ENCODE measurements around the gene NUDT13. TPM values are rescaled to one million over a fixed set of nuclear protein-coding genes. Genes with fewer than 3 reads are reported as not detected.
"Not testable (repeated sequence)": the region's sequence is repeated elsewhere in the genome, so short reads cannot be mapped to it uniquely, and the experiment has no call there.

Gene NUDT13
- total and polyA plus RNA-seq, 5 experiments from 2014 or later, result 1.0 to 3.4 (median 1.7) TPM

- Mint-ChIP-seq H3K36me3 (peaks cover 11 to 87% (median 29%) of the 10 kb centered on the region in 3 donors), H3K27ac (peak overlapping the region in 2 of 10 donors; percentile 4 to 13)
- POLR2A ChIA-PET, ATAC-seq, H3K27me3 Mint-ChIP-seq, DNase-seq, H3K4me1 Mint-ChIP-seq, H3K9me3 Mint-ChIP-seq, H3K4me3 Mint-ChIP-seq: not testable (repeated sequence)
These were observed 40.6 kb downstream of the NUDT13 start for GRCh38 chr10:73150633-73151413.

DNA sequence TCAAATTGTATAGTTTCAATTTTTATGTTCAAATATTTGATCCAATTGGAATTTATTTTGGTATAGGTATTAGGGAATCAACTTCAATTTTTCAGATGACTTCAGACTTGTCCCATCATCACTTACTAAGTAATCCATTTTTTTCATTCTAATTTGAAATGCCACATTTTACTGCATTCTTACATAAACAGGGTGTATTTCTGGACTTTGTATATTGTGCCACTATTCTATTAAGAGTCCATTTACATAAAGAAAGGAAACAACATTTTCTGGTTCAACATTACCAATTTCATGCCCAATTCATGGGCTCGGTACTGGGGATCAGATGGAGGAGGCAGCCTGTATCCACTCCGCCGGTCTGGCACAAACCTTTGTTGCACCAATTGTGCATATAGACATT lies 41.8 kb downstream of the NUDT13 start:
- POLR2A ChIA-PET, result no interaction called here
- ATAC-seq, result no peak
- Mint-ChIP-seq H3K4me3 (no peak overlapping the region), H3K27me3 (no peaks in the 10 kb centered on the region), H3K27ac (peak overlapping the region in 1 of 10 donors; percentile 18), H3K9me3 (no peaks in the 10 kb centered on the region), H3K36me3 (peaks cover 11 to 88% (median 35%) of the 10 kb centered on the region in 3 donors), H3K4me1 (peaks cover 0 to 8% (median 2%) of the 10 kb centered on the region in 4 donors)
- DNase-seq, result no peak

GRCh38 chr10:73156054-73156453 lies 45.8 kb downstream of the NUDT13 start:
- no peaks in the 10 kb centered on the region for H3K9me3 Mint-ChIP-seq
- H3K4me1 Mint-ChIP-seq, result peaks cover 8 to 16% (median 10%) of the 10 kb centered on the region in 4 donors
- no peak overlapping the region for H3K4me3 Mint-ChIP-seq
- ATAC-seq (no peak), DNase-seq (no peak)
- no peaks in the 10 kb centered on the region for H3K27me3 Mint-ChIP-seq
- peaks cover 4 to 73% (median 25%) of the 10 kb centered on the region in 3 donors for H3K36me3 Mint-ChIP-seq
- H3K27ac Mint-ChIP-seq, result no peak overlapping the region
- POLR2A ChIA-PET, result no interaction called here

DNA sequence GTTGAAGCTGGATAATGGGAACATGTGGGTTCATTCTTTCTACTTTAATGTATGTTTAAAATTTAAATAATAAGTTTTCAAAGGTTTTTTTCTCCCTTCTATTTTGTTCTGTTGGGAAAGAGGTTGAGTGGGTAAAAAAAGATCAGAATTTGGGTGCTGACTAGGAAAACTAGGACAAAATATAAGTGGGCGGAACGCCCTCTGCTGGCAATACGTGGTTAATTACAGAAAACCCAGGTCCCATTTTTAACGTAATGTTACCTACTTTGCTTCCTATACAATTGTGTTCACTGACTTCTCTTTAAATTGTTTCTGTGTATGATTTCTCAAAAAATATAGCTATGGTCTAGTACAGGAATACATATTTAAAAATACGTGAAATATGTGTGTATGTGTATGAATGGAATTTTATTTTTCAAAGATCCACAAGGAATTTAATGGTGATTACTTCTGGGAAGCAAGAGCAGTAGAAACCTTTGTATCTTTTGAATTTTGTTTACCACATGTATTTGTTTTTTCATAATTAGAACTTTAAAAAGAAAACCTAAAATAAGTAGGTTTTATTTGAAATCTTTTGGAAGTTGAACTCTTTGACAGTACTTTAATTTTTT lies 48.9 kb downstream of the NUDT13 start:
- Mint-ChIP-seq H3K4me1 (peaks cover 22 to 40% (median 38%) of the 10 kb centered on the region in 4 donors), H3K4me3 (no peak overlapping the region), H3K36me3 (peaks cover 0 to 69% (median 14%) of the 10 kb centered on the region in 3 donors), H3K27me3 (no peaks in the 10 kb centered on the region), H3K9me3 (no peaks in the 10 kb centered on the region), H3K27ac (peak overlapping the region in 6 of 10 donors; percentile 14 to 72 (median 51))
- DNase-seq (peak; percentile 23 to 78 (median 55)), ATAC-seq (peak; percentile 71 to 73)
- POLR2A ChIA-PET, result interaction anchor here (1.1 to 1.6 kb wide), 2 partner anchors 62 to 63 kb away, joined by 3 to 5 read pairs; partner anchors contain the start of gene P4HA1

DNA sequence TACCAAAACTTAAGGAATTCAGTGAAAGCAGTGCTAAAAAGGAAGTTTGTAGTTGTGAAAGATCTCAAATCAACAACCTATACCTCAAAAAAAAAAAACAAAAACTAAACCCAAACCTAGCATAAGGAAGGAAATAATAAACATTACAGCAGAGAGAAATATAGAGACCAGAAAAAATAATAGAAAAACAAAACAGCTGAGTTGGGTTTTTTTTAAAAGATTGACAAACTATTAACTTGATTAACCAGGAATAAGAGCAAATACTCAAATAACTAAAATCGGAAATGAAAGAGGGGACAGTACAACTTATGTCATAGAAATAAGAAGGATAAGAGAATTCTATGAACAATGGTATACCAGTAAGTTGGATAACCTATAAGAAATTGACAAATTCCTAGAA lies 50.8 kb downstream of the NUDT13 start:
- DNase-seq (no peak), ATAC-seq (no peak)
- Mint-ChIP-seq H3K4me1 (peaks cover 28 to 51% (median 48%) of the 10 kb centered on the region in 4 donors), H3K27ac (peak overlapping the region in 4 of 10 donors; percentile 19 to 73 (median 46)), H3K4me3 (peak overlapping the region in 1 of 10 donors; percentile 3), H3K36me3 (peaks cover 0 to 61% (median 5%) of the 10 kb centered on the region in 3 donors), H3K9me3 (no peaks in the 10 kb centered on the region), H3K27me3 (no peaks in the 10 kb centered on the region)
- POLR2A ChIA-PET, result no interaction called here

DNA sequence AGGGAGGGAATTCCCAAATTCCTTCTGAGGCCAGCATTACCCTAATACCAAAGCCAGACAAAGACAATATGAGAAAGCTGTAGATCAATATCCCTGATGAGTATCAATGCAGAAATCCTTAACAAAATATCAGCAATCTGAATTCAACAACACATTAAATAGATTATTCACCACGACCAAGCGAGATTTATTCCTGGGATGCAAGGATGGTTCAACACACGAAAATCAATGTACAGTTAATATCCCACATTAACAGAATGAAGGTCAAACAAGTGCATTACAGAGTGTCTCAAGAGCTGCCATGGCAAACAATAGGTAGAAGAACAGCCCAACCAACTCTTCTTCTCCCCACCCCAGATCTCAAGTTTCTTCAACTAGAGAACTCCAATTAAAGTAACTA lies 51.4 kb downstream of the NUDT13 start:
- Mint-ChIP-seq H3K27ac (peak overlapping the region in 5 of 10 donors; percentile 14 to 67 (median 53)), H3K9me3 (no peaks in the 10 kb centered on the region), H3K27me3 (no peaks in the 10 kb centered on the region), H3K4me3 (peak overlapping the region in 5 of 10 donors; percentile 8 to 27 (median 18)), H3K4me1 (peaks cover 33 to 57% (median 54%) of the 10 kb centered on the region in 4 donors), H3K36me3 (peaks cover 0 to 58% (median under 1%) of the 10 kb centered on the region in 3 donors)
- ATAC-seq (no peak), DNase-seq (no peak)
- POLR2A ChIA-PET, result no interaction called here

- H3K4me3 Mint-ChIP-seq, result peak overlapping the region in 4 of 10 donors; percentile 23 to 69 (median 33)
These were observed 52.8 kb downstream of the NUDT13 start for GRCh38 chr10:73163096-73163495.

GRCh38 chr10:73166972-73167371 lies 56.7 kb downstream of the NUDT13 start:
- peaks cover 0 to 26% (median 0%) of the 10 kb centered on the region in 3 donors for H3K36me3 Mint-ChIP-seq
- H3K4me1 Mint-ChIP-seq, result peaks cover 30 to 58% (median 55%) of the 10 kb centered on the region in 4 donors
- POLR2A ChIA-PET, result interaction anchor here (0.6 to 1.0 kb wide), 2 partner anchors 24 to 56 kb away, joined by 3 to 7 read pairs; partner anchors contain the start of gene NUDT13
- peak overlapping the region; percentile 97 to 100 (median 100) for H3K4me3 Mint-ChIP-seq
- H3K9me3 Mint-ChIP-seq, result no peaks in the 10 kb centered on the region
- ATAC-seq (no peak), DNase-seq (no peak)
- H3K27me3 Mint-ChIP-seq, result no peaks in the 10 kb centered on the region
- peak overlapping the region; percentile 97 to 100 (median 100) for H3K27ac Mint-ChIP-seq

More at GRCh38 chr10:73163096-73163495, 52.8 kb downstream of the NUDT13 start:
- no peaks in the 10 kb centered on the region for H3K27me3 Mint-ChIP-seq
- H3K27ac Mint-ChIP-seq, result peak overlapping the region in 3 of 10 donors; percentile 15 to 65 (median 47)
- peaks cover 0 to 48% (median 0%) of the 10 kb centered on the region in 3 donors for H3K36me3 Mint-ChIP-seq
- POLR2A ChIA-PET, result interaction anchor here (0.5 kb wide), 1 partner anchor 879 kb away, joined by 4 read pairs; no protein-coding TSS in a partner anchor
- DNase-seq (no peak), ATAC-seq (no peak)
- H3K4me1 Mint-ChIP-seq, result peaks cover 42 to 70% (median 68%) of the 10 kb centered on the region in 4 donors
- H3K9me3 Mint-ChIP-seq, result no peaks in the 10 kb centered on the region

GRCh38 chr10:73167458-73167782 lies 57.2 kb downstream of the NUDT13 start:
- H3K4me1 Mint-ChIP-seq, result peaks cover 27 to 54% (median 52%) of the 10 kb centered on the region in 4 donors
- POLR2A ChIA-PET, result interaction anchor here (0.6 to 1.0 kb wide), 2 partner anchors 25 to 57 kb away, joined by 3 to 7 read pairs; partner anchors contain the start of gene NUDT13
- H3K4me3 Mint-ChIP-seq, result peak overlapping the region; percentile 97 to 100 (median 100)
- DNase-seq (peak in 2 of 10 donors; percentile 1 to 31), ATAC-seq (no peak)
- H3K36me3 Mint-ChIP-seq, result peaks cover 0 to 22% (median 0%) of the 10 kb centered on the region in 3 donors
- peak overlapping the region; percentile 97 to 100 (median 100) for H3K27ac Mint-ChIP-seq
- H3K9me3 Mint-ChIP-seq, result no peaks in the 10 kb centered on the region
- H3K27me3 Mint-ChIP-seq, result no peaks in the 10 kb centered on the region

DNA sequence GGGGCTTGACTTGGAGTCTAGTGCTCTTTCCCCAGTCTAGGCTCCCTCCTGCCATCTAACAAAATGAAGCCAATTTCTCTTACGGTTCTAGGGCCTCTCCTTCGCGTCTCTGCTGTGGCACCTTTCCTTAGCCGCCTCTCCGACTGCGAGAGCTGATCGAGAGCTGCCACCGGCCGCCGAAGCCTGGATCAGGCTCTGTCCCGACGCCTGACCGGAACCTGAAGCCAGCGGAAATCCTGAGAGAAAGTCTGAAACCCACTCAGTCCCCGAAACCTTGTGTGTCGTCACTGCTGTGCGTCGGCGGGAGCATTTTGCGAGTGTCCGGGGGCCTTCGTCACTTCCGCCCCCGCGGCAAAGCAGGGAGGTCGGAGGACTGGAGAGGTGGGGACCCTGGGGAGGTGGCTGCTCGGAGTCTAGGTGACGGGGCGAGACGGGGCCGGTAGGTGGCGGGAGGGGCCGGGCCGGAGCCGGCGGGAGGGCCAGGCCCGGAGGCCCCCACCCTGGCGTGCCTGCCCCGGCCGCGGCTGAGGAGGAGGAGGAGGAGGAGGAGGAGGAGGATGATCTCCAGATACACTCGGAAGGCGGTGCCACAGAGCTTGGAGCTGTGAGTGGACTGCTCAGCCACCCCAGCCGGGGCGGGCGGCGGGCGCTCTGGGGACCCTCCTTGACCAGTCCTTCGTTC lies 57.7 kb downstream of the NUDT13 start, which contains the start of the genes ECD and FAM149B1:
TSS of gene ECD (minus strand) at position 226 of the 682 bp plus-strand sequence. CDS start 4,071 bp downstream, outside the sequence.
TSS of gene FAM149B1 (plus strand) at position 337 of the 682 bp plus-strand sequence. CDS start at position 558, 221 bp downstream.
- H3K9me3 Mint-ChIP-seq, result no peaks in the 10 kb centered on the region
- H3K27ac Mint-ChIP-seq, result peak within 1 kb of the TSS; percentile 97 to 100 (median 100)
- POLR2A ChIA-PET, result interaction anchor here (0.6 to 1.5 kb wide), 4 partner anchors 57 to 323 kb away, joined by 3 to 6 read pairs (median 6); partner anchors contain the start of genes DNAJC9, NUDT13 and P4HA1
- ATAC-seq (peak; percentile 95), DNase-seq (peak; percentile 81 to 96 (median 91))
- H3K4me1 Mint-ChIP-seq, result peaks cover 25 to 49% (median 47%) of the 10 kb centered on the region in 4 donors
- H3K4me3 Mint-ChIP-seq, result peak within 1 kb of the TSS; percentile 97 to 100 (median 100)
- peaks cover 0 to 18% (median 0%) of the 10 kb centered on the region in 3 donors for H3K36me3 Mint-ChIP-seq
- H3K27me3 Mint-ChIP-seq, result no peaks in the 10 kb centered on the region

DNA sequence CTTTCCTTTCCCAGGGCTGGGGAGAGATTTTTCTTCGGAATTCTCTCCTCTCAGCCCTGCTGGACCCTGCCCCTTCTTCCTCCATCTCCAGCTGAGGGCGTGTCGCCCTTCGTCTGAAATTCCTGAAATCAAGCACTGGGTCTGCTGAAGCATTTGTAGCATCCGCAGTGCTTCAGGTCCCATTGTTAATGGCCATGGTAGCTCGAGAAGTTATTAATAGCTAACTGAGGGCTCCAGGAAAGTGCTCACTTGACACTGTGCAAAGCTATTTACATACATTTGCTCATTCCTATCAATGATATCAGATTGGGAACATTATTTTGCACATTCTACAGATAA lies 58.2 kb downstream of the NUDT13 start:
- H3K4me1 Mint-ChIP-seq, result peaks cover 25 to 45% (median 44%) of the 10 kb centered on the region in 4 donors
- no peak for DNase-seq
- POLR2A ChIA-PET, result interaction anchor here (0.6 to 1.5 kb wide), 3 partner anchors 72 to 323 kb away, joined by 5 to 6 read pairs (median 6); partner anchors contain the start of genes DNAJC9 and P4HA1
- H3K36me3 Mint-ChIP-seq, result peaks cover 0 to 15% (median 0%) of the 10 kb centered on the region in 3 donors
- no peaks in the 10 kb centered on the region for H3K27me3 Mint-ChIP-seq
- peak overlapping the region; percentile 82 to 100 (median 98) for H3K27ac Mint-ChIP-seq
- no peaks in the 10 kb centered on the region for H3K9me3 Mint-ChIP-seq
- ATAC-seq, result peak in 1 of 2 donors; percentile 10
- peak overlapping the region; percentile 87 to 100 (median 100) for H3K4me3 Mint-ChIP-seq

Data from naive thymus-derived CD8-positive, alpha-beta T cell (primary cell).